H1 (cell line): ENCODE data around the gene R3HDML. TPM values are rescaled to one million over a fixed set of nuclear protein-coding genes. Genes with fewer than 3 reads are reported as not detected.

Experiments
- CTCF ChIA-PET: fragments of 300-600 bp; sonication (Branson Sonifier 250); formaldehyde crosslinking; loops from one replicate; lab custom pipeline; 2021; ENCODE audit not compliant: partially characterized antibody; lab: Charles Lee
- POLR2A ChIA-PET: fragments of 300-600 bp; sonication (Branson Sonifier 250); formaldehyde crosslinking; loops from one replicate; lab custom pipeline; 2021; ENCODE audit warnings: inconsistent platforms; ENCODE audit not compliant: partially characterized antibody; lab: Charles Lee
- DNase-seq, 2 experiments: peaks; one replicate each; pipeline versions ENCODE4 v3.0.0 to v3.0.0-alpha.2; 2010 to 2022; ENCODE audit warnings: low spot score in 2 of 2, low read depth in 1 of 2, mixed read lengths in 1 of 2
- FAIRE-seq: peaks from 2 replicates; lab custom pipeline; 2011; peaks lifted over from hg19 to GRCh38; lab: Jason Lieb, UNC
- H2AFZ ChIP-seq: 2 replicates; pipeline ENCODE4 v1.8.1; 2012; ENCODE audit warnings: low read length, inconsistent platforms
- H2AK5ac ChIP-seq: 2 replicates; pipeline ENCODE4 v1.6.1; 2013; ENCODE audit warnings: low read depth, low read length
- H2BK120ac ChIP-seq: replicated peaks from 2 replicates; pipeline ENCODE3; 2013; ENCODE audit warnings: low read depth, low read length, inconsistent platforms
- H2BK12ac ChIP-seq: 2 replicates; pipeline ENCODE4 v1.6.1; 2013; ENCODE audit warnings: low read depth, low read length
- H2BK15ac ChIP-seq: 2 replicates; pipeline ENCODE4 v1.6.1; 2013; ENCODE audit warnings: low read length
- H2BK20ac ChIP-seq: 2 replicates; pipeline ENCODE4 v1.6.1; 2013; ENCODE audit warnings: low read length
- H2BK5ac ChIP-seq: 2 replicates; pipeline ENCODE4 v1.6.1; 2013; ENCODE audit warnings: low read depth, low read length
- H3K14ac ChIP-seq: 2 replicates; pipeline ENCODE4 v1.6.1; 2013; ENCODE audit warnings: inconsistent platforms; ENCODE audit not compliant: insufficient read length
- H3K18ac ChIP-seq: 2 replicates; pipeline ENCODE4 v1.6.1; 2013; ENCODE audit warnings: low read length; ENCODE audit errors: extremely low read depth
- H3K23ac ChIP-seq: 2 replicates; pipeline ENCODE4 v1.6.1; 2013; ENCODE audit warnings: inconsistent platforms; ENCODE audit not compliant: insufficient read length
- H3K23me2 ChIP-seq: 2 replicates; pipeline ENCODE4 v1.6.1; 2013; ENCODE audit warnings: low read depth, low read length
- H3K27ac ChIP-seq: 2 replicates; pipeline ENCODE4 v1.6.1; 2011; ENCODE audit warnings: low read depth, low read length, inconsistent platforms
- H3K27me3 ChIP-seq, 4 experiments: replicated peaks in 1 of 4; 1 replicate in 1 of 4; 2 replicates in 3 of 4; pipeline versions ENCODE4 v1.6.1 to v1.8.1; 2011 to 2013; ENCODE audit warnings: low read length in 3 of 4, mild to moderate bottlenecking in 3 of 4, inconsistent platforms in 2 of 4, mixed read lengths in 2 of 4, moderate library complexity in 1 of 4; ENCODE audit not compliant: control insufficient read depth in 3 of 4, insufficient read depth in 3 of 4; ENCODE audit errors: extremely low read depth in 1 of 4
- H3K36me3 ChIP-seq, 4 experiments: 2 replicates each; pipeline versions ENCODE4 v1.6.1 to v1.8.1; 2011 to 2013; ENCODE audit warnings: mild to moderate bottlenecking in 4 of 4, low read length in 3 of 4, moderate library complexity in 2 of 4, control low read depth in 1 of 4, inconsistent platforms in 1 of 4; ENCODE audit not compliant: insufficient read depth in 4 of 4, control insufficient read depth in 2 of 4
- H3K4ac ChIP-seq: replicated peaks from 2 replicates; pipeline ENCODE3; 2013; ENCODE audit warnings: low read length, low read depth, mixed read lengths, inconsistent platforms; ENCODE audit not compliant: insufficient read length
- H3K4me1 ChIP-seq, 4 experiments: replicated peaks in 1 of 4; 1 replicate in 1 of 4; 2 replicates in 3 of 4; pipeline versions ENCODE4 v1.6.1 to v1.8.1; 2011 to 2013; ENCODE audit warnings: low read length in 3 of 4, inconsistent platforms in 2 of 4, mixed read lengths in 1 of 4; ENCODE audit not compliant: insufficient read depth in 4 of 4, control insufficient read depth in 3 of 4
- H3K4me2 ChIP-seq, 2 experiments: 2 replicates each; pipeline versions ENCODE4 v1.6.1 to v1.8.1; 2011 to 2013; ENCODE audit warnings: low read depth in 2 of 2, low read length in 2 of 2, control low read depth in 1 of 2, inconsistent platforms in 1 of 2, mild to moderate bottlenecking in 1 of 2; ENCODE audit not compliant: insufficient read depth in 1 of 2
- H3K4me3 ChIP-seq, 4 experiments: fragments of 200-600, 300-600 bp in 1 of 4; sonication (generic), shearing (Covaris generic), sonication (Bioruptor Twin) in 1 of 4; 2 replicates each; pipeline versions ENCODE4 v1.5.1 to v1.8.1; 2011 to 2016; ENCODE audit warnings: low read length in 4 of 4, low read depth in 3 of 4, control low read depth in 2 of 4, inconsistent platforms in 2 of 4, mild to moderate bottlenecking in 2 of 4, mixed read lengths in 1 of 4, moderate library complexity in 1 of 4; ENCODE audit not compliant: insufficient read depth in 2 of 4; ENCODE audit errors: extremely low read depth in 1 of 4
- H3K56ac ChIP-seq: replicated peaks from 2 replicates; pipeline ENCODE3; 2013; ENCODE audit warnings: low read depth, mild to moderate bottlenecking, mixed read lengths, low read length, inconsistent platforms; ENCODE audit not compliant: insufficient read length
- H3K79me1 ChIP-seq: 2 replicates; pipeline ENCODE4 v1.6.1; 2013; ENCODE audit warnings: low read depth, low read length, control low read depth
- H3K79me2 ChIP-seq, 2 experiments: 2 replicates each; pipeline versions ENCODE4 v1.6.1 to v1.8.1; 2012 to 2013; ENCODE audit warnings: low read length in 2 of 2, mild to moderate bottlenecking in 2 of 2, inconsistent platforms in 1 of 2; ENCODE audit not compliant: insufficient read depth in 2 of 2, control insufficient read depth in 1 of 2
- H3K9ac ChIP-seq, 4 experiments: replicated peaks in 1 of 4; 1 replicate in 1 of 4; 2 replicates in 3 of 4; pipeline versions ENCODE4 v1.6.1 to v1.8.1; 2011 to 2013; ENCODE audit warnings: low read depth in 3 of 4, low read length in 3 of 4, control low read depth in 2 of 4, mild to moderate bottlenecking in 2 of 4, moderate library complexity in 2 of 4, inconsistent platforms in 1 of 4; ENCODE audit errors: extremely low read depth in 1 of 4
- H3K9me3 ChIP-seq, 2 experiments: 2 replicates each; pipeline versions ENCODE4 v1.6.1 to v1.8.1; 2012 to 2013; ENCODE audit warnings: mild to moderate bottlenecking in 2 of 2, moderate library complexity in 2 of 2, control low read depth in 1 of 2, inconsistent platforms in 1 of 2, low read depth in 1 of 2, low read length in 1 of 2, mixed read lengths in 1 of 2; ENCODE audit not compliant: insufficient read depth in 2 of 2
- H4K20me1 ChIP-seq, 2 experiments: replicated peaks in 1 of 2; 2 replicates each; pipeline versions ENCODE3 to v1.8.1; 2011 to 2013; ENCODE audit warnings: inconsistent platforms in 2 of 2, low read length in 2 of 2, mild to moderate bottlenecking in 1 of 2; ENCODE audit not compliant: insufficient read depth in 2 of 2, control insufficient read depth in 1 of 2
- H4K5ac ChIP-seq: 2 replicates; pipeline ENCODE4 v1.6.1; 2013; ENCODE audit warnings: low read length, low read depth, mixed read lengths, inconsistent platforms; ENCODE audit not compliant: insufficient read length
- H4K8ac ChIP-seq: 2 replicates; pipeline ENCODE4 v1.8.0; 2013; ENCODE audit warnings: mild to moderate bottlenecking, moderate library complexity, low read length, inconsistent platforms; ENCODE audit not compliant: insufficient read depth; ENCODE audit errors: extremely low read depth
- H4K91ac ChIP-seq: replicated peaks from 2 replicates; pipeline ENCODE3; 2013; ENCODE audit warnings: low read length, mixed read lengths, inconsistent platforms; ENCODE audit not compliant: insufficient read length
- CHD1 ChIP-seq: IDR thresholded peaks from 2 replicates; pipeline ENCODE4 v1.6.1; 2012; ENCODE audit warnings: low read depth, low read length, improper control_type of control experiment
- CHD2 ChIP-seq: IDR thresholded peaks from 2 replicates; pipeline ENCODE4 v1.6.1; 2012; ENCODE audit warnings: low read length, improper control_type of control experiment
- HDAC6 ChIP-seq: IDR thresholded peaks from one replicate; pipeline ENCODE4 v1.7.1; 2012; ENCODE audit warnings: low read depth, mild to moderate bottlenecking, inconsistent platforms, low read length, moderate library complexity
- WGBS, 2 experiments: shearing (Covaris generic) in 1 of 2; methylation state at CpG; one replicate each; pipeline versions ENCODE4 v1.1.6 to v1.1.7; 2013 to 2015; ENCODE audit warnings: low lambda C conversion rate in 2 of 2, mixed read lengths in 2 of 2, inconsistent platforms in 1 of 2, low coverage in 1 of 2, missing lambda C conversion rate in 1 of 2; ENCODE audit not compliant: insufficient replicate concordance in 2 of 2, insufficient coverage in 1 of 2, insufficient read length in 1 of 2; ENCODE audit errors: extremely low coverage in 1 of 2, missing lambda C conversion rate in 1 of 2; 5-methylcytosine and 5-hydroxymethylcytosine counted together
- polyA plus RNA-seq, 7 experiments: library from polyadenylated mRNA; depleted of rRNA in 3 of 7; stranded (reverse) in 5 of 7; unstranded in 2 of 7; fragments of >200 nt in 5 of 7; fragments of 200-250 nt in 2 of 7; gene quantifications; 1 replicate in 5 of 7; 2 replicates in 1 of 7; 4 replicates in 1 of 7; pipeline versions ENCODE4 v1.2.1 to v1.2.3, GENCODE V29; 2011 to 2013; ENCODE audit warnings: missing spikeins in 2 of 7, mixed read lengths in 2 of 7
- total RNA-seq: library from RNA; stranded (reverse); fragmentation: NEBNext Ultra II Directional; extraction: Animal tissue kit (Norgen Biotek cat#: 25700); gene quantifications from 2 replicates; pipeline ENCODE4 v1.2.1, GENCODE V29; 2021

R3HDML gene
- total and polyA plus RNA-seq, 2 of the 8 experiments (the other 6 are each of a cell fraction or from before 2014, with no cell fraction given), result not detected

GRCh38 chr20:44355498-44356352, 18.9 kb downstream of the R3HDML start, which contains the start of gene HNF4A:
Gene HNF4A (plus strand): TSS chr20:44355699. CDS start chr20:44355805, 106 bp downstream.
- ChIA-PET POLR2A (no interaction called here), CTCF (interaction anchor here (0.7 to 1.2 kb wide), 3 partner anchors 28 to 133 kb away, joined by 3 to 4 read pairs (median 3); no protein-coding TSS in a partner anchor)
- Histone ChIP-seq H3K4ac (no peak within 1 kb of the TSS), H3K79me1 (no peaks in the 10 kb centered on the region), H3K9me3 (no peaks in the 10 kb centered on the region), H2BK120ac (no peak within 1 kb of the TSS), H2AFZ (no peak within 1 kb of the TSS), H3K4me1 (peaks cover 0 to 6% (median 0%) of the 10 kb centered on the region in 4 experiments; a peak in 1 of 7 replicates), H2BK12ac (no peak within 1 kb of the TSS), H3K36me3 (no peaks in the 10 kb centered on the region), H3K14ac (no peak within 1 kb of the TSS), H4K5ac (no peak within 1 kb of the TSS), H3K56ac (no peak within 1 kb of the TSS), H3K4me2 (no peak within 1 kb of the TSS), H2BK15ac (no peak within 1 kb of the TSS), H2BK20ac (no peak within 1 kb of the TSS), H3K23me2 (peaks cover 5% of the 10 kb centered on the region; the same call in 1 of the 2 replicates), H4K91ac (no peak within 1 kb of the TSS), H4K20me1 (no peaks in the 10 kb centered on the region), H3K9ac (no peak within 1 kb of the TSS), H2BK5ac (no peak within 1 kb of the TSS), H3K23ac (no peak within 1 kb of the TSS), H3K27me3 (peaks cover 0 to 1% (median 0%) of the 10 kb centered on the region in 4 experiments; a peak in 2 of 7 replicates), H3K4me3 (no peak within 1 kb of the TSS), H2AK5ac (no peak within 1 kb of the TSS), H4K8ac (no peak within 1 kb of the TSS; the same call in 1 of the 2 replicates), H3K79me2 (no peaks in the 10 kb centered on the region), H3K18ac (no peak within 1 kb of the TSS), H3K27ac (no peak within 1 kb of the TSS)
- DNase-seq (no peak), FAIRE-seq (no peak)
- WGBS, 2 experiments, result 95% methylated on average over 35 of the region's 40 CpGs; no CpG with 5 or more reads in 1 of the 2 experiments
- TF ChIP-seq HDAC6 (no peak), CHD1 (no peak), CHD2 (no peak)
